HepG2 (cell line): Measurements from ENCODE around the gene TMEM256. TPM values are rescaled to one million over a fixed set of nuclear protein-coding genes. Genes with fewer than 3 reads are reported as not detected.

Source experiments
- ETV6 ChIP-seq: sonication (generic); formaldehyde crosslinking; conservative IDR thresholded peaks from 2 replicates; pipeline ENCODE4 v1.4.0; 2020; ENCODE audit warnings: missing genetic modification reagents
- HDAC1 ChIP-seq: sonication (generic); formaldehyde crosslinking; IDR thresholded peaks from 2 replicates; pipeline ENCODE4 v1.5.1; 2020; ENCODE audit warnings: mild to moderate bottlenecking, missing genetic modification reagents
- HES4 ChIP-seq: sonication (generic); formaldehyde crosslinking; IDR thresholded peaks from 2 replicates; pipeline ENCODE4 v1.9.0; 2021; ENCODE audit warnings: mild to moderate bottlenecking, missing genetic modification reagents, borderline replicate concordance
- MATR3 ChIP-seq: sonication (generic); formaldehyde crosslinking; IDR thresholded peaks from 2 replicates; pipeline ENCODE4 v1.4.0; 2020; ENCODE audit warnings: missing genetic modification reagents
- MEIS2 ChIP-seq: sonication (generic); formaldehyde crosslinking; IDR thresholded peaks from 2 replicates; pipeline ENCODE4 v1.9.0; 2021; ENCODE audit warnings: mild to moderate bottlenecking, missing genetic modification reagents
- MTA1 ChIP-seq: sonication (generic); formaldehyde crosslinking; IDR thresholded peaks from 2 replicates; pipeline ENCODE4 v1.4.0; 2020; ENCODE audit warnings: missing genetic modification reagents, mild to moderate bottlenecking, borderline replicate concordance
- MTF1 ChIP-seq: sonication (generic); formaldehyde crosslinking; IDR thresholded peaks from 2 replicates; pipeline ENCODE4 v1.5.0; 2020; ENCODE audit warnings: missing genetic modification reagents
- MXI1 ChIP-seq: IDR thresholded peaks from 3 replicates; pipeline ENCODE4 v1.6.1; 2012; ENCODE audit warnings: low read depth, low read length, inconsistent platforms, borderline replicate concordance
- NFKB2 ChIP-seq: sonication (generic); formaldehyde crosslinking; IDR thresholded peaks from 2 replicates; pipeline ENCODE4 v1.4.0; 2020; ENCODE audit warnings: missing genetic modification reagents, borderline replicate concordance
- PHF8 ChIP-seq: sonication (generic); formaldehyde crosslinking; IDR thresholded peaks from 2 replicates; pipeline ENCODE4 v1.5.0; 2020; ENCODE audit warnings: missing genetic modification reagents
- SNAPC2 ChIP-seq: sonication (generic); formaldehyde crosslinking; IDR thresholded peaks from 2 replicates; pipeline ENCODE4 v1.8.1; 2022; ENCODE audit warnings: mild to moderate bottlenecking, missing genetic modification reagents
- ZNF33B ChIP-seq: sonication (generic); formaldehyde crosslinking; IDR thresholded peaks from 2 replicates; pipeline ENCODE4 v1.5.1; 2020; ENCODE audit warnings: mild to moderate bottlenecking, missing genetic modification reagents
- polyA plus RNA-seq, 8 experiments: library from polyadenylated mRNA; depleted of rRNA in 3 of 8; stranded (reverse) in 7 of 8; unstranded in 1 of 8; fragments of >200 nt; fragmentation: Illumina TruSeq in 4 of 8; extraction: Trizol in 4 of 8; gene quantifications; 2 replicates each; pipeline versions ENCODE4 v1.2.1 to v1.2.3, GENCODE V29; 2011 to 2016; ENCODE audit warnings: low read depth in 4 of 8, missing spikeins in 1 of 8, mixed read lengths in 1 of 8; ENCODE audit not compliant: insufficient read depth in 1 of 8
- total RNA-seq, 5 experiments: library from RNA; depleted of rRNA; stranded (reverse); fragments of >200 nt; fragmentation: Illumina TruSeq; extraction: Trizol; gene quantifications; 2 replicates each; pipeline ENCODE4 v1.2.3, GENCODE V29; 2016; ENCODE audit warnings: low read depth in 1 of 5
- TF ChIP-seq, protein P1 (sequence below): sonication (generic); formaldehyde crosslinking; IDR thresholded peaks from 2 replicates; pipeline ENCODE4 v1.5.0; 2020; ENCODE audit warnings: mild to moderate bottlenecking, missing genetic modification reagents
- TF ChIP-seq, protein P2 (sequence below): sonication (generic); formaldehyde crosslinking; IDR thresholded peaks from 2 replicates; pipeline ENCODE4 v1.4.0; 2020; ENCODE audit warnings: missing genetic modification reagents
- TF ChIP-seq, protein P3 (sequence below): IDR thresholded peaks from 2 replicates; pipeline ENCODE4 v1.6.1; 2012; ENCODE audit warnings: low read length, improper control_type of control experiment
- TF ChIP-seq, protein P4 (sequence below): sonication (generic); formaldehyde crosslinking; IDR thresholded peaks from 2 replicates; pipeline ENCODE4 v1.5.1; 2020; ENCODE audit warnings: mild to moderate bottlenecking, missing genetic modification reagents

The TMEM256 gene
- total and polyA plus RNA-seq, 2 of the 13 experiments (the other 11 are each of a cell fraction or from before 2014, with no cell fraction given): 231 to 252 TPM

DNA sequence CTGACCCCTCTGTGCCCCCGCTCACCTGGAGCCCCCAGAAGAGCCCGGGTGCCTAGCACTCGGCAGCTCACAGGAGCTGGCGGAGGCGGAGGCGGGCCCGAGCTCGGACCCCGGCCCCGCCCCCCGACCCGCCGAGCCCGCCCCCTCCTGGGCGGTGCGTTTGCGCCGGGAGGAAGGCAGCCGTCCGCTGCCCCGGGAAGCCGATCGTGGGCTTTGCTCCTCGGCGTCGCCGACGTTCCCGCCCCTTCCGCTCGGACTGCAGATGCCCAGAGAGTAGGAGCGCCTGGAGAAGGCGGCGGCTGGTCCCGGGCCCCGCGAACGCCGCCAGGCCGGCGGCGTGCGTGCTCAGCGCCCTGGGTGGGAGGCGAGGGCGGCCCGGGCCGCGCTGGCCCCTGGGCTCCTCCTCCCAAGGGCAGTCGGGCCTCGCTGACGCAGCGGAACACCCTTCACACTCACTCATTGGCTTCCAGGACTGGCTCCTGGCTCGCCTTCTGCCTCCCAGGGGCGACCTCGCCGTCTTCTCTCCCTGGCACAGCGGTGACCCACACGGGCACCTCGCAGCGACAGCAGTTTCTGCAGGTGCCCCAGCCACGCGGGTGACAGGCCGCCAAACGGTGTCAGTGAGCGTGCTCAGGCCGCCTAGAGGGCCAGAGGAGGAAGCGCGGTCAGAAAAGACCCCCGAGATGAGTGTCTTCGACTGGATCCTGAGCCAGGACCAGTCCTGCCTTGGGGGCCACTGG is 9.3 kb downstream of the TMEM256 start, which contains the start of gene PLSCR3 (continued):
- TF ChIP-seq ETV6 (CRISPR knock-in tag) (no peak), HES4 (CRISPR knock-in tag) (0 out of 2 replicates have a peak, but pooled peaks have one; percentile 65), NFKB2 (CRISPR knock-in tag) (peak; percentile 74; the same call in 1 of the 2 replicates), MEIS2 (CRISPR knock-in tag) (0 out of 2 replicates have a peak, but pooled peaks have one; percentile 29), HDAC1 (CRISPR knock-in tag) (peak; percentile 67), MXI1 (peak; percentile 54; the same call in 1 of the 3 replicates), MATR3 (CRISPR knock-in tag) (no peak), SNAPC2 (CRISPR knock-in tag) (peak; percentile 56), PHF8 (CRISPR knock-in tag) (peak; percentile 65), MTA1 (no peak), ZNF33B (peak; percentile 75; the same call in 1 of the 2 replicates), MTF1 (CRISPR knock-in tag) (no peak)
- TF ChIP-seq, protein P1, sequence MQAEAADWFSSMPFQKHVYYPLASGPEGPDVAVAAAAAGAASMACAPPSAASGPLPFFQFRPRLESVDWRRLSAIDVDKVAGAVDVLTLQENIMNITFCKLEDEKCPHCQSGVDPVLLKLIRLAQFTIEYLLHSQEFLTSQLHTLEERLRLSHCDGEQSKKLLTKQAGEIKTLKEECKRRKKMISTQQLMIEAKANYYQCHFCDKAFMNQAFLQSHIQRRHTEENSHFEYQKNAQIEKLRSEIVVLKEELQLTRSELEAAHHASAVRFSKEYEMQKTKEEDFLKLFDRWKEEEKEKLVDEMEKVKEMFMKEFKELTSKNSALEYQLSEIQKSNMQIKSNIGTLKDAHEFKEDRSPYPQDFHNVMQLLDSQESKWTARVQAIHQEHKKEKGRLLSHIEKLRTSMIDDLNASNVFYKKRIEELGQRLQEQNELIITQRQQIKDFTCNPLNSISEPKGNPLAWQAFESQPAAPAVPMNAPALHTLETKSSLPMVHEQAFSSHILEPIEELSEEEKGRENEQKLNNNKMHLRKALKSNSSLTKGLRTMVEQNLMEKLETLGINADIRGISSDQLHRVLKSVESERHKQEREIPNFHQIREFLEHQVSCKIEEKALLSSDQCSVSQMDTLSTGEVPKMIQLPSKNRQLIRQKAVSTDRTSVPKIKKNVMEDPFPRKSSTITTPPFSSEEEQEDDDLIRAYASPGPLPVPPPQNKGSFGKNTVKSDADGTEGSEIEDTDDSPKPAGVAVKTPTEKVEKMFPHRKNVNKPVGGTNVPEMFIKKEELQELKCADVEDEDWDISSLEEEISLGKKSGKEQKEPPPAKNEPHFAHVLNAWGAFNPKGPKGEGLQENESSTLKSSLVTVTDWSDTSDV (CRISPR knock-in tag): no peak
- TF ChIP-seq, protein P2, sequence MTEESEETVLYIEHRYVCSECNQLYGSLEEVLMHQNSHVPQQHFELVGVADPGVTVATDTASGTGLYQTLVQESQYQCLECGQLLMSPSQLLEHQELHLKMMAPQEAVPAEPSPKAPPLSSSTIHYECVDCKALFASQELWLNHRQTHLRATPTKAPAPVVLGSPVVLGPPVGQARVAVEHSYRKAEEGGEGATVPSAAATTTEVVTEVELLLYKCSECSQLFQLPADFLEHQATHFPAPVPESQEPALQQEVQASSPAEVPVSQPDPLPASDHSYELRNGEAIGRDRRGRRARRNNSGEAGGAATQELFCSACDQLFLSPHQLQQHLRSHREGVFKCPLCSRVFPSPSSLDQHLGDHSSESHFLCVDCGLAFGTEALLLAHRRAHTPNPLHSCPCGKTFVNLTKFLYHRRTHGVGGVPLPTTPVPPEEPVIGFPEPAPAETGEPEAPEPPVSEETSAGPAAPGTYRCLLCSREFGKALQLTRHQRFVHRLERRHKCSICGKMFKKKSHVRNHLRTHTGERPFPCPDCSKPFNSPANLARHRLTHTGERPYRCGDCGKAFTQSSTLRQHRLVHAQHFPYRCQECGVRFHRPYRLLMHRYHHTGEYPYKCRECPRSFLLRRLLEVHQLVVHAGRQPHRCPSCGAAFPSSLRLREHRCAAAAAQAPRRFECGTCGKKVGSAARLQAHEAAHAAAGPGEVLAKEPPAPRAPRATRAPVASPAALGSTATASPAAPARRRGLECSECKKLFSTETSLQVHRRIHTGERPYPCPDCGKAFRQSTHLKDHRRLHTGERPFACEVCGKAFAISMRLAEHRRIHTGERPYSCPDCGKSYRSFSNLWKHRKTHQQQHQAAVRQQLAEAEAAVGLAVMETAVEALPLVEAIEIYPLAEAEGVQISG (CRISPR knock-in tag): peak; percentile 75
- TF ChIP-seq, protein P3, sequence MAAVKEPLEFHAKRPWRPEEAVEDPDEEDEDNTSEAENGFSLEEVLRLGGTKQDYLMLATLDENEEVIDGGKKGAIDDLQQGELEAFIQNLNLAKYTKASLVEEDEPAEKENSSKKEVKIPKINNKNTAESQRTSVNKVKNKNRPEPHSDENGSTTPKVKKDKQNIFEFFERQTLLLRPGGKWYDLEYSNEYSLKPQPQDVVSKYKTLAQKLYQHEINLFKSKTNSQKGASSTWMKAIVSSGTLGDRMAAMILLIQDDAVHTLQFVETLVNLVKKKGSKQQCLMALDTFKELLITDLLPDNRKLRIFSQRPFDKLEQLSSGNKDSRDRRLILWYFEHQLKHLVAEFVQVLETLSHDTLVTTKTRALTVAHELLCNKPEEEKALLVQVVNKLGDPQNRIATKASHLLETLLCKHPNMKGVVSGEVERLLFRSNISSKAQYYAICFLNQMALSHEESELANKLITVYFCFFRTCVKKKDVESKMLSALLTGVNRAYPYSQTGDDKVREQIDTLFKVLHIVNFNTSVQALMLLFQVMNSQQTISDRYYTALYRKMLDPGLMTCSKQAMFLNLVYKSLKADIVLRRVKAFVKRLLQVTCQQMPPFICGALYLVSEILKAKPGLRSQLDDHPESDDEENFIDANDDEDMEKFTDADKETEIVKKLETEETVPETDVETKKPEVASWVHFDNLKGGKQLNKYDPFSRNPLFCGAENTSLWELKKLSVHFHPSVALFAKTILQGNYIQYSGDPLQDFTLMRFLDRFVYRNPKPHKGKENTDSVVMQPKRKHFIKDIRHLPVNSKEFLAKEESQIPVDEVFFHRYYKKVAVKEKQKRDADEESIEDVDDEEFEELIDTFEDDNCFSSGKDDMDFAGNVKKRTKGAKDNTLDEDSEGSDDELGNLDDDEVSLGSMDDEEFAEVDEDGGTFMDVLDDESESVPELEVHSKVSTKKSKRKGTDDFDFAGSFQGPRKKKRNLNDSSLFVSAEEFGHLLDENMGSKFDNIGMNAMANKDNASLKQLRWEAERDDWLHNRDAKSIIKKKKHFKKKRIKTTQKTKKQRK: no peak
- TF ChIP-seq, protein P4, sequence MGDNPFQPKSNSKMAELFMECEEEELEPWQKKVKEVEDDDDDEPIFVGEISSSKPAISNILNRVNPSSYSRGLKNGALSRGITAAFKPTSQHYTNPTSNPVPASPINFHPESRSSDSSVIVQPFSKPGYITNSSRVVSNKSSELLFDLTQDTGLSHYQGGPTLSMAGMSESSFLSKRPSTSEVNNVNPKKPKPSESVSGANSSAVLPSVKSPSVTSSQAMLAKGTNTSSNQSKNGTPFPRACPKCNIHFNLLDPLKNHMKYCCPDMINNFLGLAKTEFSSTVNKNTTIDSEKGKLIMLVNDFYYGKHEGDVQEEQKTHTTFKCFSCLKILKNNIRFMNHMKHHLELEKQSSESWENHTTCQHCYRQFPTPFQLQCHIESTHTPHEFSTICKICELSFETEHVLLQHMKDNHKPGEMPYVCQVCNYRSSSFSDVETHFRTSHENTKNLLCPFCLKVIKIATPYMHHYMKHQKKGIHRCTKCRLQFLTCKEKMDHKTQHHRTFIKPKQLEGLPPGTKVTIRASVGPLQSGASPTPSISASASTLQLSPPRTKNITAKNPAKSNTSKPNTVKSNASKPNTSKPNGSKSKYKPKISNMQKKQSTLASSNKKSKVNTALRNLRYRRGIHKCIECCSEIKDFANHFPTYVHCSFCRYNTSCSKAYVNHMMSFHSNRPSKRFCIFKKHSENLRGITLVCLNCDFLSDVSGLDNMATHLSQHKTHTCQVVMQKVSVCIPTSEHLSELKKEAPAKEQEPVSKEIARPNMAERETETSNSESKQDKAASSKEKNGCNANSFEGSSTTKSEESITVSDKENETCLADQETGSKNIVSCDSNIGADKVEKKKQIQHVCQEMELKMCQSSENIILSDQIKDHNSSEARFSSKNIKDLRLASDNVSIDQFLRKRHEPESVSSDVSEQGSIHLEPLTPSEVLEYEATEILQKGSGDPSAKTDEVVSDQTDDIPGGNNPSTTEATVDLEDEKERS (CRISPR knock-in tag): 0 out of 2 replicates have a peak, but pooled peaks have one; percentile 56
